Body of pancreas (tissue), 4 donors: ENCODE results near the gene PCCA.

Experiments
- POLR2A ChIP-seq, 3 donors: fragments of 450-650 bp; IDR thresholded peaks; one replicate each; pipeline ENCODE4 v1.6.1; 2016; ENCODE audit warnings: antibody characterized with exemption in 3 of 3, mild to moderate bottlenecking in 2 of 3
- TF ChIP-seq, protein P1 (sequence below), 7 experiments: fragments of 450-650 bp in 4 of 7; fragments of 200-600 bp in 3 of 7; sonication (generic) in 3 of 7; IDR thresholded peaks; one replicate each; pipeline ENCODE4 v1.5.1; 2016 to 2019; ENCODE audit warnings: antibody characterized with exemption in 7 of 7

DNA sequence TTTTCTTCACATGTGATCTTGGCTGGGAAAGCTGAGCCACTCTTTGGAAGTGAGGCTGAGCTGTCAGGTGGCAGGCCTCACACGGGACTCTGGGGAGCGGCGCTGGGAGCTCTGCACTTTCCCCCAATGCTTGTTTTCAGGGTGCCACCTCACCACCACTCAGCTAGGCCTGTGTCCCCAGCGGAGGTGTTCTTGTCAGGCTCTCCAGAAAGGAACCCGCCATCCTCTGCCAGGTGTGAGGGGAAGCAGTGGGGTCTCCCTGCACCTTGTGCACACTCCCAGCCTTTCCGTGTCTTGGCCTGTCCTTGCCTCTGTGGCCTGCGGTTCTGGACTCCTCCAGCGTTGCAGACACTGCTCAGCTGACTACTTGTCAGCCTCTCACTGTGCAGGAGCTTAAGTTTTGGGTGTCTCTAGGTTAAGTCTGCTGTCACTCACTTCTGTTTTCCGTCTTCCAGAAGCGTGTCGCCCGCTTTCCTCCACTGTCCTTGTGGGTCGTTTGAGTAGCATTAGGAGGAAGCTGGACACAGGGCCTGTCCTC is 447.8 kb downstream of the PCCA start:
- TF ChIP-seq, protein P1, sequence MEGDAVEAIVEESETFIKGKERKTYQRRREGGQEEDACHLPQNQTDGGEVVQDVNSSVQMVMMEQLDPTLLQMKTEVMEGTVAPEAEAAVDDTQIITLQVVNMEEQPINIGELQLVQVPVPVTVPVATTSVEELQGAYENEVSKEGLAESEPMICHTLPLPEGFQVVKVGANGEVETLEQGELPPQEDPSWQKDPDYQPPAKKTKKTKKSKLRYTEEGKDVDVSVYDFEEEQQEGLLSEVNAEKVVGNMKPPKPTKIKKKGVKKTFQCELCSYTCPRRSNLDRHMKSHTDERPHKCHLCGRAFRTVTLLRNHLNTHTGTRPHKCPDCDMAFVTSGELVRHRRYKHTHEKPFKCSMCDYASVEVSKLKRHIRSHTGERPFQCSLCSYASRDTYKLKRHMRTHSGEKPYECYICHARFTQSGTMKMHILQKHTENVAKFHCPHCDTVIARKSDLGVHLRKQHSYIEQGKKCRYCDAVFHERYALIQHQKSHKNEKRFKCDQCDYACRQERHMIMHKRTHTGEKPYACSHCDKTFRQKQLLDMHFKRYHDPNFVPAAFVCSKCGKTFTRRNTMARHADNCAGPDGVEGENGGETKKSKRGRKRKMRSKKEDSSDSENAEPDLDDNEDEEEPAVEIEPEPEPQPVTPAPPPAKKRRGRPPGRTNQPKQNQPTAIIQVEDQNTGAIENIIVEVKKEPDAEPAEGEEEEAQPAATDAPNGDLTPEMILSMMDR (IDR thresholded peaks at IDR 0.05), result no peak
- no peak for TF ChIP-seq POLR2A (IDR thresholded peaks at IDR 0.05)
